ENCODE data around the gene GUSB. TPM values are rescaled to one million over a fixed set of nuclear protein-coding genes. Genes with fewer than 3 reads are reported as not detected.
"Not testable (repeated sequence)": the region's sequence is repeated elsewhere in the genome, so short reads cannot be mapped to it uniquely, and the experiment has no call there.

GUSB gene
- total and polyA plus RNA-seq, 10 of the 15 experiments (the other 5 are each of a cell fraction or from before 2014, with no cell fraction given): 9.8 to 71.2 (median 45.4) TPM

GRCh38 chr7:66005115-66005671 is 23.2 kb upstream of the GUSB start:
- POLR2A ChIA-PET: interaction anchor here (0.5 kb wide), 1 partner anchor 1297 kb away, joined by 4 read pairs; no protein-coding TSS in a partner anchor
- BruUV-seq (replicated peaks); H3K4me3 ChIP-seq; H3K36me3 ChIP-seq (ENCODE audit: control insufficient read depth in 2 of 2, insufficient read depth in 2 of 2, low read length in 1 of 2); in situ Hi-C loops (cut with MboI); FAIRE-seq; intact Hi-C loops (cut with micrococcal nuclease; ENCODE audit: unreplicated experiment); H3K9me3 ChIP-seq (replicated peaks; ENCODE audit: control insufficient read depth, insufficient read depth, low read length); SMC1A ChIA-PET (ENCODE audit: uncharacterized antibody, unreplicated experiment); DNase-seq (ENCODE audit: low read depth, low spot score); H4K20me1 ChIP-seq (ENCODE audit: control insufficient read depth, insufficient read depth); H3K9ac ChIP-seq (ENCODE audit: control insufficient read depth, insufficient read depth, low read length); H3K4me1 ChIP-seq (ENCODE audit: control insufficient read depth, insufficient read depth, low read length); CTCF ChIA-PET; RAD21 ChIA-PET (ENCODE audit: unreplicated experiment); H3K27me3 ChIP-seq (replicated peaks in 1 of 2; ENCODE audit: control insufficient read depth in 2 of 2, insufficient read depth in 2 of 2, low read length in 1 of 2); H3K27ac ChIP-seq (ENCODE audit: control insufficient read depth, insufficient read depth); H3K79me2 ChIP-seq (ENCODE audit: control insufficient read depth, insufficient read depth, low read length); H3K4me2 ChIP-seq (ENCODE audit: control insufficient read depth, insufficient read depth); ATAC-seq; H2AFZ ChIP-seq (ENCODE audit: control insufficient read depth, low read depth, low read length): not testable (repeated sequence)
- 64% methylated on average over 8 of the region's 8 CpGs for WGBS (ENCODE audit: insufficient coverage, insufficient replicate concordance, low lambda C conversion rate, missing lambda C conversion rate)

DNA sequence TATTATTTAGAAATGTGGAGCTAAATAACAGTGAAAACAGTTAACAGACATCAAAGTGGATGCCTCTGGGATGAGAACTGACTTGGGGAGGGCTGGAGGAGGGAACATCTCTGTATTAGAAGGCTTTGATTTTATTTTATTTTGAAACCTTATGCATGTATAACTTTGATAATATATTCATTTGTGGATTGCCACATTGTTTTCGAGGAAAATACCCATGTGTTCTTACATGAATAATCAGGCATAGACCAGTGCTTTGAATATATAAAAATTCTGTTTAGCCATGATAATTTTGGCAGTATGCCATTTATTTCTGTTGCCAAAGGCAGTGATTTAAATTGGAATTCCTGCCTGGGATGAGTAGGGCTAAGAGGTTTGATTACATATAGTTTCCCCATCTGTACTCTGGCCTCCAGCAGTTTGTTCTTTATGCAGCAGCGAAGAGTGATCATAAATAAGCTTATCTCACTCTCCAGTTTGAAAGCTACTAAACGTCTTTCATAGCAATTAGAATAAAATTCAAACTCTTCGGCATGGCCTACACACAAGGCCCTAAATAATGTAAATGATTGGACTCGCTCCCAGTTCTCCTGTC is 18.9 kb upstream of the GUSB start:
- H3K9ac ChIP-seq (ENCODE audit: control insufficient read depth, insufficient read depth, low read length); CTCF ChIA-PET; H3K4me1 ChIP-seq (ENCODE audit: control insufficient read depth, insufficient read depth, low read length); RAD21 ChIA-PET (ENCODE audit: unreplicated experiment); H3K4me3 ChIP-seq; H3K4me2 ChIP-seq (ENCODE audit: control insufficient read depth, insufficient read depth); H3K36me3 ChIP-seq (ENCODE audit: control insufficient read depth in 2 of 2, insufficient read depth in 2 of 2, low read length in 1 of 2); H3K79me2 ChIP-seq (ENCODE audit: control insufficient read depth, insufficient read depth, low read length); SMC1A ChIA-PET (ENCODE audit: uncharacterized antibody, unreplicated experiment); H3K27ac ChIP-seq (ENCODE audit: control insufficient read depth, insufficient read depth); intact Hi-C loops (cut with micrococcal nuclease; ENCODE audit: unreplicated experiment); in situ Hi-C loops (cut with MboI); H4K20me1 ChIP-seq (ENCODE audit: control insufficient read depth, insufficient read depth); H3K9me3 ChIP-seq (replicated peaks; ENCODE audit: control insufficient read depth, insufficient read depth, low read length); H3K27me3 ChIP-seq (replicated peaks in 1 of 2; ENCODE audit: control insufficient read depth in 2 of 2, insufficient read depth in 2 of 2, low read length in 1 of 2); BruUV-seq (replicated peaks); DNase-seq (ENCODE audit: low read depth, low spot score); FAIRE-seq; H2AFZ ChIP-seq (ENCODE audit: control insufficient read depth, low read depth, low read length); POLR2A ChIA-PET; ATAC-seq: not testable (repeated sequence)
- WGBS (ENCODE audit: insufficient coverage, insufficient replicate concordance, low lambda C conversion rate, missing lambda C conversion rate): 0% methylated on average over 1 of the region's 5 CpGs

- in situ Hi-C loops (cut with MboI); H3K27me3 ChIP-seq (replicated peaks in 1 of 2; ENCODE audit: control insufficient read depth in 2 of 2, insufficient read depth in 2 of 2, low read length in 1 of 2); H3K4me2 ChIP-seq (ENCODE audit: control insufficient read depth, insufficient read depth); H4K20me1 ChIP-seq (ENCODE audit: control insufficient read depth, insufficient read depth); H2AFZ ChIP-seq (ENCODE audit: control insufficient read depth, low read depth, low read length); BruUV-seq (replicated peaks); H3K36me3 ChIP-seq (ENCODE audit: control insufficient read depth in 2 of 2, insufficient read depth in 2 of 2, low read length in 1 of 2); SMC1A ChIA-PET (ENCODE audit: uncharacterized antibody, unreplicated experiment); FAIRE-seq; RAD21 ChIA-PET (ENCODE audit: unreplicated experiment); H3K79me2 ChIP-seq (ENCODE audit: control insufficient read depth, insufficient read depth, low read length); intact Hi-C loops (cut with micrococcal nuclease; ENCODE audit: unreplicated experiment); H3K9me3 ChIP-seq (replicated peaks; ENCODE audit: control insufficient read depth, insufficient read depth, low read length); POLR2A ChIA-PET; H3K9ac ChIP-seq (ENCODE audit: control insufficient read depth, insufficient read depth, low read length); H3K4me1 ChIP-seq (ENCODE audit: control insufficient read depth, insufficient read depth, low read length); ATAC-seq; H3K4me3 ChIP-seq; H3K27ac ChIP-seq (ENCODE audit: control insufficient read depth, insufficient read depth); CTCF ChIA-PET; DNase-seq (ENCODE audit: low read depth, low spot score): not testable (repeated sequence)
- WGBS (ENCODE audit: insufficient coverage, insufficient replicate concordance, low lambda C conversion rate, missing lambda C conversion rate): 94% methylated on average over 1 of the region's 1 CpG
Measured at GRCh38 chr7:65994984-65995383, 13.0 kb upstream of the GUSB start.

All from GM12878 (cell line).